Neutrophil (primary cell): ENCODE results near the gene SMARCE1.

Experiments used
- H3K27ac ChIP-seq: fragments of 200-600 bp; sonication (generic); 2 replicates; pipeline ENCODE4 v1.5.1; 2016; ENCODE audit warnings: mild to moderate bottlenecking, moderate library complexity
- H3K27me3 ChIP-seq: fragments of 200-600 bp; sonication (generic); 2 replicates; pipeline ENCODE4 v1.6.0; 2016; ENCODE audit warnings: mild to moderate bottlenecking
- H3K36me3 ChIP-seq: fragments of 200-600 bp; sonication (generic); 2 replicates; pipeline ENCODE4 v1.5.1; 2017
- H3K4me1 ChIP-seq, 2 experiments: fragments of 200-600 bp in 1 of 2; sonication (generic) in 1 of 2; 1 replicate in 1 of 2; 2 replicates in 1 of 2; pipeline versions ENCODE4 v1.5.1 to v1.6.1; 2013 to 2016; ENCODE audit warnings: low read depth in 1 of 2, low read length in 1 of 2, mild to moderate bottlenecking in 1 of 2, moderate library complexity in 1 of 2; ENCODE audit not compliant: control insufficient read depth in 1 of 2, insufficient read depth in 1 of 2
- H3K4me3 ChIP-seq, 2 experiments: fragments of 200-600 bp in 1 of 2; sonication (generic) in 1 of 2; 1 replicate in 1 of 2; 2 replicates in 1 of 2; pipeline ENCODE4 v1.5.1; 2013 to 2016; ENCODE audit warnings: low read depth in 1 of 2, low read length in 1 of 2, mild to moderate bottlenecking in 1 of 2, moderate library complexity in 1 of 2
- H3K9me3 ChIP-seq: fragments of 200-600 bp; sonication (generic); 2 replicates; pipeline ENCODE4 v1.5.1; 2016
- CTCF ChIP-seq: fragments of 200-600 bp; sonication (generic); IDR thresholded peaks from 2 replicates; pipeline ENCODE4 v1.5.1; 2016; ENCODE audit warnings: antibody characterized with exemption

Gene SMARCE1

GRCh38 chr17:40610359-40610758 lies 37.3 kb downstream of the SMARCE1 start:
- H3K36me3 ChIP-seq = no peaks in the 10 kb centered on the region
- TF ChIP-seq CTCF = no peak
- H3K27ac ChIP-seq = no peak overlapping the region
- no peaks in the 10 kb centered on the region for H3K9me3 ChIP-seq
- H3K27me3 ChIP-seq = peaks cover 32% of the 10 kb centered on the region
- no peaks in the 10 kb centered on the region for H3K4me1 ChIP-seq
- H3K4me3 ChIP-seq = no peak overlapping the region

- no peaks in the 10 kb centered on the region for H3K4me1 ChIP-seq
- H3K27me3 ChIP-seq = peaks cover 23% of the 10 kb centered on the region
- H3K36me3 ChIP-seq = no peaks in the 10 kb centered on the region
- H3K27ac ChIP-seq = no peak overlapping the region
- no peak for TF ChIP-seq CTCF
- no peak overlapping the region for H3K4me3 ChIP-seq
- no peaks in the 10 kb centered on the region for H3K9me3 ChIP-seq
Measured at GRCh38 chr17:40608061-40608581, 39.5 kb downstream of the SMARCE1 start.

- Histone ChIP-seq H3K9me3 (no peaks in the 10 kb centered on the region), H3K27me3 (peaks cover 22% of the 10 kb centered on the region), H3K27ac (no peak overlapping the region), H3K4me1 (no peaks in the 10 kb centered on the region), H3K36me3 (no peaks in the 10 kb centered on the region), H3K4me3 (no peak overlapping the region)
- TF ChIP-seq CTCF = no peak
Measured at GRCh38 chr17:40607641-40608040, 40.0 kb downstream of the SMARCE1 start.

GRCh38 chr17:40606548-40607353 lies 40.9 kb downstream of the SMARCE1 start:
- H3K4me1 ChIP-seq = no peaks in the 10 kb centered on the region
- H3K27me3 ChIP-seq = peaks cover 17% of the 10 kb centered on the region
- no peak overlapping the region for H3K4me3 ChIP-seq
- H3K36me3 ChIP-seq = no peaks in the 10 kb centered on the region
- no peak for TF ChIP-seq CTCF
- H3K9me3 ChIP-seq = no peaks in the 10 kb centered on the region
- no peak overlapping the region for H3K27ac ChIP-seq

- H3K4me3 ChIP-seq = no peak overlapping the region
Measured at GRCh38 chr17:40605306-40605705, 42.3 kb downstream of the SMARCE1 start.

More at GRCh38 chr17:40605306-40605705, 42.3 kb downstream of the SMARCE1 start:
- H3K27ac ChIP-seq = no peak overlapping the region
- no peaks in the 10 kb centered on the region for H3K9me3 ChIP-seq
- peaks cover 3% of the 10 kb centered on the region for H3K27me3 ChIP-seq
- TF ChIP-seq CTCF = no peak
- no peaks in the 10 kb centered on the region for H3K36me3 ChIP-seq
- H3K4me1 ChIP-seq = no peaks in the 10 kb centered on the region
